AG09319 (cell line): Measurements from ENCODE around the gene ZNF350.
"Not testable (repeated sequence)": the region's sequence is repeated elsewhere in the genome, so short reads cannot be mapped to it uniquely, and the experiment has no call there.

Experiments
- DNase-seq: peaks from one replicate; pipeline ENCODE4 v3.0.0-alpha.2; 2010; ENCODE audit warnings: low read depth; ENCODE audit errors: extremely low read depth
- CTCF ChIP-seq: IDR thresholded peaks from 2 replicates; pipeline ENCODE4 v1.5.1; 2011; ENCODE audit warnings: low read depth, mild to moderate bottlenecking, inconsistent platforms, low read length, moderate library complexity

Gene ZNF350

GRCh38 chr19:51980116-51980736 lies 6.4 kb downstream of the ZNF350 start:
- no peak for DNase-seq
- no peak for TF ChIP-seq CTCF

- TF ChIP-seq CTCF: no peak
- no peak for DNase-seq
Measured at GRCh38 chr19:51978882-51979281, 7.8 kb downstream of the ZNF350 start.

DNA sequence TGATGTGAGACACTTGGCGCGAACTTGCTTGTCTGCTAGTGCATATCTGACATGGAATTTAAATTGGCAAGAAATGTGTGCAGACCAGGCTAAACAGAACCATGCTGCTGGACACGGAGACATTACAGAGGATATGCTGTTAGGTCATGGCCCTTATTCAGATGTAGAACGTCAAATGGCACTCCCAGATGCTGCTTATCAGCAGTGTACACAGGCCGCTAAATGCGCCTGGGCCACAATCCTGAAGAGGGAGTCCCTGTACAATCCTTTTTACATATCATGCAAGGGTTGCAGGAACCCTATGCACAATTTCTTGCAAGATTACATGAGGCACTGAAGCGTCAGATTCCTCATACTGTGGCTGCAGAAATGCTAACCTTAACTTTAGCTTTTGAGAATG lies 9.3 kb downstream of the ZNF350 start:
- no peak for DNase-seq
- no peak for TF ChIP-seq CTCF

DNA sequence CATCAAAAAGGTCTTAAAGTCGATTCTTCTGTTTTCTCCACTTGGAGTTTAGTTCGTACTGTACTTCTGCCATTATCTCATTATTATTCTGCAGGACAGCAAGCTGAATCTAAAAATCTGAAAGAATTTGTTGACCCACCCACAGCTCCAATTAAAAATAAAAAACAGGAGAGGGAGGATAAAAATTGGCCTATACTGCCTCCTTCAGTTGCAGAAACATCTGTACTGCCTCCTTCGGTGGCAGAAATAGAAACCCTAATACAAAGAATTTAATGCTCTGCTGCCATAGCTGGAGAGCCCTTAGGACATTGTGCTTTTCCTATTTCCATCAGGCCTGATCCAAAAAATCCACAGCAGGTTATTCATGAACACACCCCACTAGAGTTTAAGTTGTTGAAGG lies 9.8 kb downstream of the ZNF350 start:
- no peak for TF ChIP-seq CTCF
- DNase-seq: no peak

GRCh38 chr19:51975787-51976186 lies 10.9 kb downstream of the ZNF350 start:
- DNase-seq: not testable (repeated sequence)

GRCh38 chr19:51971624-51972023 lies 15.0 kb downstream of the ZNF350 start:
- DNase-seq: no peak
- no peak for TF ChIP-seq CTCF

DNA sequence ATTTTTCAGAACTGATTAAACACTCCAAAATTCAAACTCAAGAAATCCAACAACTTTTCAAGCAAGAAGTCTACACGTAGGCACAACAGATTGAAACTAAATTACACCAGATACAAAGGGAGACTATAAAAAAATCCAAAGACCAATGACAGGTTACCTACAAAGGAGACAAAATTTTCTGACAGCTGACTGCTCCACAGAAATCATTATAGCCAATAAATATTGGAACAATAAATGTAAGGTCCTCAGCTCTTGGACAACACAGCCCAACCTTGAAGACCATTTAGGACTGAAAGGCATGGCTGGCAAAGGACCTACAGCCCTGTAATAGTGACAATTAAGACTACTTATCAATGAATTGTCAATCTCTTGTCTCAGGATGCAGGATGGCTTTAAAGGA lies 15.9 kb downstream of the ZNF350 start:
- TF ChIP-seq CTCF: no peak

GRCh38 chr19:51965583-51965982 lies 21.1 kb downstream of the ZNF350 start:
- no peak for DNase-seq
- no peak for TF ChIP-seq CTCF

More for the DNA sequence above, 15.9 kb downstream of the ZNF350 start:
- DNase-seq: no peak

DNA sequence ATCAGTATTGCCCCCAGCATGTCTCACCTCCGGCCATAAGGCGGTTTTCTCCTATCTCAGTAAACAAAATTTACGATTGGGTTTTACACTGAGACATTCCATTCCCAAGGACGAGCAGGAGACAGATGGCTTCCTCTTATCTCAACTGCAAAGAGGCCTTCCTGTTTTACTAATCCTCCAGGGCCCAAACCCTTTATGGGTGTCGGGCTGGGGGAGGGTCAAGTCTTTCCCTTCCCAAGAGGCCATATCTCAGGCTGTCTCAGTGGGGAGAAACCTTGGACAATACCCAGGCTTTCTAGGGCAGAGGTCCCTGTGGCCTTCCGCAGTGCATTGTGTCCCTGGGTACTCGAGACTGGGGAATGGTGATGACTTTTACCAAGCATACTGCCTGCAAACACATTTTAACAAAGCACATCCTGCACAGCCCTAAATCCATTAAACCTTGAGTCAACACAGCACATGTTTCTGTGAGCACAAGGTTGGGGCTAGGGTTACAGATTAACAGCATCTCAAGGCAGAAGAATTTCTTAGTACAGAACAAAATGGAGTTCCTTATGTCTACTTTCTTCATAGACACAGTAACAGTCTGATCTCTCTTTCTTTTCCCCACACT lies 25.9 kb downstream of the ZNF350 start:
- DNase-seq: not testable (repeated sequence)
